Kidney (tissue), 14 donors: ENCODE results near the gene FANCI. TPM values are rescaled to one million over a fixed set of nuclear protein-coding genes. Genes with fewer than 3 reads are reported as not detected.

Source experiments
- DNase-seq, 5 donors: peaks; one replicate each; pipeline ENCODE4 v3.0.0-alpha.2; 2013 to 2020
- FAIRE-seq: peaks from 2 replicates; lab custom pipeline; 2012; peaks lifted over from hg19 to GRCh38; lab: Jason Lieb, UNC
- H3K27ac ChIP-seq, 2 donors: one replicate each; pipeline ENCODE4 v1.7.0; 2013; ENCODE audit warnings: low read depth in 2 of 2, low read length in 2 of 2, inconsistent platforms in 1 of 2
- H3K27me3 ChIP-seq: one replicate; pipeline ENCODE4 v1.7.1; 2013; ENCODE audit warnings: low read length, inconsistent platforms; ENCODE audit not compliant: control insufficient read depth, insufficient read depth
- H3K36me3 ChIP-seq, 3 donors: one replicate each; pipeline versions ENCODE4 v1.7.0 to v1.7.1; 2013; ENCODE audit warnings: low read length in 3 of 3, control low read depth in 1 of 3, inconsistent platforms in 1 of 3; ENCODE audit not compliant: insufficient read depth in 3 of 3, control insufficient read depth in 2 of 3
- H3K4me1 ChIP-seq, 3 donors: one replicate each; pipeline versions ENCODE4 v1.7.0 to v1.7.1; 2013; ENCODE audit warnings: low read length in 3 of 3, inconsistent platforms in 1 of 3, low read depth in 1 of 3; ENCODE audit not compliant: control insufficient read depth in 2 of 3, insufficient read depth in 2 of 3
- H3K4me3 ChIP-seq, 3 donors: one replicate each; pipeline versions ENCODE4 v1.7.0 to v1.8.1; 2013; ENCODE audit warnings: low read length in 3 of 3, control low read depth in 1 of 3, inconsistent platforms in 1 of 3
- H3K9ac ChIP-seq, 3 donors: one replicate each; pipeline versions ENCODE4 v1.7.0 to v1.7.1; 2013; ENCODE audit warnings: low read length in 3 of 3, control low read depth in 1 of 3, inconsistent platforms in 1 of 3
- H3K9me3 ChIP-seq, 3 donors: one replicate each; pipeline versions ENCODE4 v1.7.0 to v1.7.1; 2013; ENCODE audit warnings: low read length in 3 of 3, control low read depth in 1 of 3, inconsistent platforms in 1 of 3; ENCODE audit not compliant: control insufficient read depth in 2 of 3, insufficient read depth in 1 of 3
- intact Hi-C: fragments of 100-400 bp; cut with DNase I; formaldehyde crosslinking; loops from one replicate; pipeline ENCODE4 v1.11.1; 2022
- polyA plus RNA-seq: library from polyadenylated mRNA; stranded (reverse); fragments of 350-450 nt; fragmentation: Illumina TruSeq; extraction: RNeasy Lipid Tissue Mini Kit (QIAGEN cat#74804); gene quantifications from one replicate; pipeline ENCODE4 v1.2.3, GENCODE V29; 2014; ENCODE audit warnings: low read depth, low replicate concordance; ENCODE audit not compliant: insufficient read depth
- total RNA-seq: library from RNA; stranded (reverse); fragmentation: NEBNext Ultra II Directional; extraction: Animal tissue kit (Norgen Biotek cat#: 25700); gene quantifications from one replicate; pipeline ENCODE4 v1.2.1, GENCODE V29; 2021
- TF ChIP-seq, protein P1 (sequence below): IDR thresholded peaks from 3 replicates; pipeline ENCODE4 v1.5.1; 2012; ENCODE audit warnings: mild to moderate bottlenecking, moderate library complexity, borderline replicate concordance; ENCODE audit not compliant: insufficient read depth; ENCODE audit errors: extremely low read depth
- donor health status: control.
- donor health status: control.
- donor health status: control.
- donor health status: control.
- donor health status: control.
- donor health status: DM: yes; HTN: yes; CAD: no.
- donor health status: Normal renal cell carcinoma (clear cell type).

The FANCI gene
- total and polyA plus RNA-seq, 2 donors from 2014 or later, result 2.4 to 6.6 TPM

DNA sequence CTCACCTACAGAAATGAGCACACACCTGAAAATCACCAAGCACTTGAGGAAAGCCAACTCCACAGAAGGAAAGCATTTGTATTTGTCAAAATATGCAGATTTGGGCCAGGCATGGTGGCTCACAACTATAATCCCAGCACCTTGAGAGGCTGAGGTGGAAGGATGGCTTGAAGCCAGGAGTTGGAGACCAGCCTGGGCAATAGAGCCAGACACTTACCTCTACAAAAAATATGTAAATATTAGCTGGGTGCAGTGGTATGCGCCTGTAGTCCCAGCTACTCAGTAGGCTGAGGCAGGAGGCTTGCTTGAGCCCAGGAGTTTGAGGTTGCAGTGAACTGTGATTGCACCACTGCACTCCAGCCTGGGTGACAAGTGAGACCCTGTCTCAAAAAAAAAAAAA, 34.7 kb upstream of the FANCI start:
- H3K9me3 ChIP-seq, result no peaks in the 10 kb centered on the region
- intact Hi-C loops, result no loop called here
- H3K4me3 ChIP-seq, result no peak overlapping the region
- no peaks in the 10 kb centered on the region for H3K36me3 ChIP-seq
- H3K27ac ChIP-seq, result no peak overlapping the region
- no peak overlapping the region for H3K9ac ChIP-seq
- no peaks in the 10 kb centered on the region for H3K27me3 ChIP-seq
- FAIRE-seq (no peak), DNase-seq (no peak)
- TF ChIP-seq, protein P1, sequence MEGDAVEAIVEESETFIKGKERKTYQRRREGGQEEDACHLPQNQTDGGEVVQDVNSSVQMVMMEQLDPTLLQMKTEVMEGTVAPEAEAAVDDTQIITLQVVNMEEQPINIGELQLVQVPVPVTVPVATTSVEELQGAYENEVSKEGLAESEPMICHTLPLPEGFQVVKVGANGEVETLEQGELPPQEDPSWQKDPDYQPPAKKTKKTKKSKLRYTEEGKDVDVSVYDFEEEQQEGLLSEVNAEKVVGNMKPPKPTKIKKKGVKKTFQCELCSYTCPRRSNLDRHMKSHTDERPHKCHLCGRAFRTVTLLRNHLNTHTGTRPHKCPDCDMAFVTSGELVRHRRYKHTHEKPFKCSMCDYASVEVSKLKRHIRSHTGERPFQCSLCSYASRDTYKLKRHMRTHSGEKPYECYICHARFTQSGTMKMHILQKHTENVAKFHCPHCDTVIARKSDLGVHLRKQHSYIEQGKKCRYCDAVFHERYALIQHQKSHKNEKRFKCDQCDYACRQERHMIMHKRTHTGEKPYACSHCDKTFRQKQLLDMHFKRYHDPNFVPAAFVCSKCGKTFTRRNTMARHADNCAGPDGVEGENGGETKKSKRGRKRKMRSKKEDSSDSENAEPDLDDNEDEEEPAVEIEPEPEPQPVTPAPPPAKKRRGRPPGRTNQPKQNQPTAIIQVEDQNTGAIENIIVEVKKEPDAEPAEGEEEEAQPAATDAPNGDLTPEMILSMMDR, result no peak
- H3K4me1 ChIP-seq, result no peaks in the 10 kb centered on the region

DNA sequence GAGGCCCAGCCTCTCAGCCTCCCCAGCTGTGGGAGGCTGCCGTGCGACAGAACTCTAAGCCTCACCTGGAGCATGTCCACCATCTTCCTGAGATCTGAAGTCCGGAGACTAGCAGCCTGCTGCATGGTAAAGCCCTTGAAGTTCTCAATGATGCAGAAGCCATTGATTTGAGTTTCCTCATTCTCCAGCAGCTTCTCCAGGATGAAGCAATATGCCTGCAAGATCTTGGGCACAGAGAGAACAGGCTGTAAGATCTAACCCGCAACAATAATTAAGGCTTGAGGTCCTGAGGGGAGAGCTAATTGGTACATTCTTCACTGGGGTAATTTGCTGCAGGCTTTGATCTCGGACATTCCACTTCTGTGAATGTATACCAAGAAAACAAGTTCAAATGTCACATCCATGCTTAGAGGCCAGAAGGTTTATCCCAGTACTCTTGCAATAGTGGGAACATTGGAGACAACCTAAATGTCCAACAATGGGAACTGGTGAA, 32.1 kb upstream of the FANCI start:
- FAIRE-seq, result no peak
- Histone ChIP-seq H3K36me3 (no peaks in the 10 kb centered on the region), H3K9ac (no peak overlapping the region), H3K4me1 (no peaks in the 10 kb centered on the region), H3K27me3 (no peaks in the 10 kb centered on the region), H3K9me3 (no peaks in the 10 kb centered on the region), H3K4me3 (no peak overlapping the region), H3K27ac (no peak overlapping the region)
- TF ChIP-seq, protein P1, result no peak
- peak in 1 of 5 donors; percentile 27 for DNase-seq
- intact Hi-C loops, result no loop called here

DNA sequence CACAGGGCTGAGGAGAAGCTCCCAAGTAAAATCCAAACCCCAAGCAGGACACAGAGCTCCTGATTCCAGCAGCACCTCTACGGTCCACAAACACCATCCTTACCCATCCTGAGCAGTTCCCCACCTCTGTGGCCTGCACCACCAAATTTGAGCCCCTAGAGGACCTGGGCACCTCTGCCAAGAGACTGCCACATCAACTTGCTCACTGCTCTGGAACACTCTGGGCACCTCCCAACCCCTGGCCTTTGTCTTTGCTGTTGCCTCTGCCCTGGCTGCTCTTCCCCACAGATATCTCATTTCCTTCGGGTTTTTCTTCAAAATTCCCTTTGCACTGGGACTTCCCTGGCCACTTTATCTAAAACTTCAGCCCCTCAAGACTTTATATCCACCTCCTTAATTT, 28.2 kb upstream of the FANCI start:
- H3K27me3 ChIP-seq, result no peaks in the 10 kb centered on the region
- H3K4me1 ChIP-seq, result no peaks in the 10 kb centered on the region

More for the DNA sequence above, 28.2 kb upstream of the FANCI start:
- TF ChIP-seq, protein P1, result no peak
- Histone ChIP-seq H3K36me3 (no peaks in the 10 kb centered on the region), H3K9me3 (no peaks in the 10 kb centered on the region), H3K9ac (no peak overlapping the region), H3K27ac (no peak overlapping the region), H3K4me3 (no peak overlapping the region)
- FAIRE-seq (no peak), DNase-seq (no peak)
- intact Hi-C loops, result no loop called here
